PFSK-1 (cell line): ENCODE data around the gene ASF1A.

Experiments used
- FOXP2 ChIP-seq: optimal IDR thresholded peaks from 2 replicates; pipeline ENCODE3; 2011; ENCODE audit warnings: borderline replicate concordance, control low read depth, inconsistent platforms; ENCODE audit not compliant: insufficient read depth; ENCODE audit errors: extremely low read length, extremely low read depth
- POLR2AphosphoS5 ChIP-seq: IDR thresholded peaks from 2 replicates; pipeline ENCODE4 v1.6.1; 2012; ENCODE audit warnings: low read depth, mild to moderate bottlenecking, control low read depth, low read length, moderate library complexity
- REST ChIP-seq, 2 experiments: IDR thresholded peaks; 2 replicates each; pipeline versions ENCODE4 v1.6.1 to v1.8.0; 2011 to 2012; ENCODE audit warnings: low read depth in 2 of 2, low read length in 2 of 2, control low read depth in 1 of 2, inconsistent platforms in 1 of 2, mild to moderate bottlenecking in 1 of 2, moderate library complexity in 1 of 2; ENCODE audit not compliant: insufficient read depth in 1 of 2
- SIN3A ChIP-seq: IDR thresholded peaks from 2 replicates; pipeline ENCODE4 v1.6.1; 2012; ENCODE audit warnings: mild to moderate bottlenecking, low read length, moderate library complexity, borderline replicate concordance; ENCODE audit not compliant: insufficient read depth
- TAF1 ChIP-seq: IDR thresholded peaks from 2 replicates; pipeline ENCODE4 v1.6.1; 2012; ENCODE audit warnings: low read length, control low read depth, borderline replicate concordance; ENCODE audit not compliant: insufficient read depth

GRCh38 chr6:118869894-118870589, 23.9 kb upstream of the ASF1A start:
- no peak for TF ChIP-seq POLR2AphosphoS5
- TF ChIP-seq SIN3A, result no peak
- no peak for TF ChIP-seq TAF1
- TF ChIP-seq REST (IDR thresholded peaks at IDR 0.05; ENCODE audit: insufficient read depth in 1 of 2, low read depth in 2 of 2, low read length in 2 of 2), result no peak
- TF ChIP-seq FOXP2, result no peak
